ENCODE data around the gene CD22. TPM values are rescaled to one million over a fixed set of nuclear protein-coding genes. Genes with fewer than 3 reads are reported as not detected.

Gene CD22
- total RNA-seq, 1 donor from 2014 or later = 4.0 TPM

DNA sequence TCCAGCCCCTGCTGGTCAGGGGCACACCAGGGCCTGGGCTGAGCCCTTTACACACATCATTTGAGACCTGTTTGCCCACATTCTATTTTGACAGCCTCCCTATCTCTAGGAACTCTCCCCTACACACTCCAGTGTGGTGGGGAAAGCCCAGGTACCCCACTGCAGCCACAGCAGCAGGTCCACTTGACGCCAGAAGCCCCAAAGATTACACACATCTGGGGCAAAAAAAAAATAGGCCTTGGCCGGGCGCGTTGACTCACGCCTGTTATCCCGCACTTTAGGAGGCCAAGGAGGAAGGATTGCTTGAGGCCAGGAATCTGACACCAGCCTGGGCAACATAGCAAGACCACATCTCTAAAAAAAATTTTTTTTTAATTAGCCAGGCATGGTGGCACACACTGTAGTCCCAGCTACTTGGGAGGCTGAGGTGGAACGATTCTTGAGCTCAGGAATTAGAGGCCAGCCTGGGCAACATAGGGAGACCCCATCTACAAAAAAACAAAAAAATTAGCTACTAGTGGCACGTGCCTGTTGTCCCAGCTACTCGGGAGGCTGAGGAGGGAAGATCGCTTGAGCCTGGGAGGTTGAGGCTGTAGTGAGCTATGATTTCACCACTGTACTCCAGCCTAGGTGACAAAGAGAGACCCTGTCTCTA is 18.0 kb upstream of the CD22 start:
- H3K4me3 Mint-ChIP-seq (ENCODE audit: low read depth) = no peak overlapping the region
- intact Hi-C loops (cut with micrococcal nuclease) = no loop called here
- H3K27me3 Mint-ChIP-seq (ENCODE audit: low read depth) = no peaks in the 10 kb centered on the region
- no peak for DNase-seq (ENCODE audit: low spot score)
- no peaks in the 10 kb centered on the region for H3K36me3 Mint-ChIP-seq (ENCODE audit: low read depth)
- H3K27ac Mint-ChIP-seq = no peak overlapping the region
- no peaks in the 10 kb centered on the region for H3K4me1 Mint-ChIP-seq (ENCODE audit: low read depth)
- no peaks in the 10 kb centered on the region for H3K9me3 Mint-ChIP-seq

DNA sequence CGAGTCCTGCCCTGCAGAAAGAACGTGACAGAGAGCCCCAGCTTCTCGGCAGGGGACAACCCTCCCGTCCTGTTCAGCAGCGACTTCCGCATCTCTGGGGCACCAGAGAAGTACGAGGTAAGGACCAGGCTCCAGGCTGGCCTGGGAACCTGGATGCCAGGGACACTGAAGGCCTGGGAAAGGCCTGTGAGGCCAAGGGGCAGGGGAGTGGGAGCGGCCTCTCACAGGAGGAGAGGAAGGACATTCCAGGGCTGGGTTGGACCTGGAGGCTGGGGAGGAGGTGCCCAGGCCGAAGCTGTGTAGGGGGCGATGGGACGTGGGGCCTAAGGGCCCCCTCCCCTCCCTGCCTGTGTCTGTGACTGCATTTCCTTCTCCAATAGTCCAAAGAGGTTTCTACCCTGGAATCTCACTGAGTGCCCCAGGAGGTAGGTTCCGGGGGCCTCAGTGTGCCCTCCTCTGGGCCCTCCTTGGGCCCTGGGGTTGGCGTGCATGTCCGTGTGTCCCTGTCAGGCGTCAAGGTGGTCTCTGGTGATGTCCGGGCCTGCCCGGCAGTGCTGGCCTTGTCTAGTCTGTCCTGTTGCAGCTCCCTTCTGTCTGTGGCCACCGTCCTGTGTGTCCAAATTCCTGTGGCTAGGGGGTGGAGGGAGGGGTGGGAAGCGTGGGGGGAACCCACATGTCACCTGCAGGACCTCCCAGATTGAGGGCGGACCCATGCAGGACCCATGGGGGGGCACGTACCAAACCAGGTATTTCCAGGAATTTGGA is 16.9 kb upstream of the CD22 start:
- no peaks in the 10 kb centered on the region for H3K36me3 Mint-ChIP-seq (ENCODE audit: low read depth)

DNA sequence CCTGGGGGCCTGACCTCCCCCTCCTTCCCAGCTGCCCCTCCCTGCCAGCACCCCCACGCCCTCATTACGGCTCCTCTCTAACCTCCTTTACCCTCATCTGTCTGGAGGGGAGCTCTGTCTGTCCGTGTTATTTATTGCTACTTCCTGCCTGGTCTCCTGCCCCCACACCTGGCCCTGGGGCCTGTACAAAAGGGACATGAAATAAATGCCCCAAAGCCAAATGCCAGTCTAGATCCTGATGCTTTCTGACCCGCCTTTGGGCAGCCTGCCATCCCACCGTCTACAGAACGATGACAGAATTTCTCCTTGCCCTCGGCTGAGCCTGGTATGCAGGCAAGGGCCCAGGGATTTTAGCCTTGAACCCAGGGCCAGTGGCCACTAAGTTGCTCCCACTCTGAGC is 15.4 kb upstream of the CD22 start:
- no peaks in the 10 kb centered on the region for H3K9me3 Mint-ChIP-seq
- no peak for DNase-seq (ENCODE audit: low spot score)
- peaks cover 4% of the 10 kb centered on the region for H3K4me1 Mint-ChIP-seq (ENCODE audit: low read depth)
- no peak overlapping the region for H3K4me3 Mint-ChIP-seq (ENCODE audit: low read depth)
- no peaks in the 10 kb centered on the region for H3K27me3 Mint-ChIP-seq (ENCODE audit: low read depth)
- intact Hi-C loops (cut with micrococcal nuclease) = no loop called here
- H3K36me3 Mint-ChIP-seq (ENCODE audit: low read depth) = no peaks in the 10 kb centered on the region
- no peak overlapping the region for H3K27ac Mint-ChIP-seq

More for the DNA sequence above, 16.9 kb upstream of the CD22 start:
- Mint-ChIP-seq H3K4me3 (ENCODE audit: low read depth) (no peak overlapping the region), H3K27me3 (ENCODE audit: low read depth) (no peaks in the 10 kb centered on the region), H3K27ac (no peak overlapping the region), H3K4me1 (ENCODE audit: low read depth) (no peaks in the 10 kb centered on the region), H3K9me3 (no peaks in the 10 kb centered on the region)
- no peak for DNase-seq (ENCODE audit: low spot score)
- intact Hi-C loops (cut with micrococcal nuclease) = no loop called here

DNA sequence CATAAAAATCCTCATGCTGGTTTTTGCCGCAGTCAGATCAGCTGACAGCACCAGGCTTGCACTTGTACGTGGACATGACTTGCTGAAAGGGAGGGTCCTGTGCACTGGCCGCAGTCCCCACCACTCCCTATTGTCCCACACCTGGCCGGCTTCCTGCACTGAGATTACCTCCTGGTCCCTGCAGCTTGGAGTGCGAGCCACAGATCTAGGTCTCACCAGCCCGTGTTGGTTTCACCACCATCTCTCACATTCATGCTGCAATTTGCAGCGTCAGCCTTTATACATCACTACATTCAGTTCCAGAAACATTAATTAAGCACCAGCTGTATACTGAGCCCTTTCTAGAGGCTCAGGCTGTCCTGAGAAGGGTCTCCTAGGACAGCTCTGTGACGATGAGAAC is 15.0 kb upstream of the CD22 start:
- no peaks in the 10 kb centered on the region for H3K27me3 Mint-ChIP-seq (ENCODE audit: low read depth)
- no peaks in the 10 kb centered on the region for H3K9me3 Mint-ChIP-seq

DNA sequence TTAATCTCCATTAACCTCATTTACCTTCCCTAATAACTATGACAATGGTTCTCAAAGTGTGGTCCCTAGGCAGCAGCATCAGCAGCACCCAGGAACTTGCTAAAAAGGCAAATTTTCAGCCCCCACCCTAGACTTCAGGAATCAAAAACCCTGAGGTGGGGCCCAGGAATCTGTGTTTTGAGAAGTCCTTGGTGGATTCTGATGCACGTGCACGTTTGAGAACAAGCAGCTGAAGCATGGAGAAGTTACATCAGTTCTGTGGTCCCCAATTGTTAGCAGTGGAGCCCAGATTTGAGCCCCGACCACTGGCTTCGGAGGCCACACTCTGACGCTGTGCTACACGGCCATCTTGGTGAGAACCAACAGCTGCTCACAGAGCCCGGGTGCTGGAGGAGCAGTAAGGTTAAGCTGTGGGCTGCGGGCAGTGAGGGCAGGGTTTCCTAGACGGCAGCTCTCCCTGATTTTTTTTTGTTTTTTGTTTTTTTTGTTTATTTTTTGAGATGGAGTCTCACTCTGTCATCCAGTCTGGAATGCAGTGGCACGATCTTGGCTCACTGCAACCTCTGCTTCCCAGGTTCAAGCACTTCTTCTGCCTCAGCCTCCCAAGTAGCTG is 14.0 kb upstream of the CD22 start:
- intact Hi-C loops (cut with micrococcal nuclease) = no loop called here
- no peaks in the 10 kb centered on the region for H3K27me3 Mint-ChIP-seq (ENCODE audit: low read depth)
- H3K4me3 Mint-ChIP-seq (ENCODE audit: low read depth) = no peak overlapping the region
- H3K27ac Mint-ChIP-seq = no peak overlapping the region
- no peaks in the 10 kb centered on the region for H3K9me3 Mint-ChIP-seq
- H3K36me3 Mint-ChIP-seq (ENCODE audit: low read depth) = no peaks in the 10 kb centered on the region
- H3K4me1 Mint-ChIP-seq (ENCODE audit: low read depth) = peaks cover 8% of the 10 kb centered on the region
- DNase-seq (ENCODE audit: low spot score) = no peak

More for the DNA sequence above, 15.0 kb upstream of the CD22 start:
- no peak for DNase-seq (ENCODE audit: low spot score)
- no peaks in the 10 kb centered on the region for H3K36me3 Mint-ChIP-seq (ENCODE audit: low read depth)
- no peak overlapping the region for H3K27ac Mint-ChIP-seq
- peaks cover 8% of the 10 kb centered on the region for H3K4me1 Mint-ChIP-seq (ENCODE audit: low read depth)
- intact Hi-C loops (cut with micrococcal nuclease) = no loop called here
- no peak overlapping the region for H3K4me3 Mint-ChIP-seq (ENCODE audit: low read depth)

- no peak overlapping the region for H3K27ac Mint-ChIP-seq
- H3K27me3 Mint-ChIP-seq (ENCODE audit: low read depth) = no peaks in the 10 kb centered on the region
- DNase-seq (ENCODE audit: low spot score) = no peak
- intact Hi-C loops (cut with micrococcal nuclease) = no loop called here
- no peaks in the 10 kb centered on the region for H3K36me3 Mint-ChIP-seq (ENCODE audit: low read depth)
- H3K4me3 Mint-ChIP-seq (ENCODE audit: low read depth) = no peak overlapping the region
- H3K4me1 Mint-ChIP-seq (ENCODE audit: low read depth) = peaks cover 8% of the 10 kb centered on the region
- no peaks in the 10 kb centered on the region for H3K9me3 Mint-ChIP-seq
Observed at GRCh38 chr19:35315883-35316282, 13.1 kb upstream of the CD22 start.

GRCh38 chr19:35316560-35316959 is 12.4 kb upstream of the CD22 start:
- Mint-ChIP-seq H3K4me3 (ENCODE audit: low read depth) (no peak overlapping the region), H3K27ac (no peak overlapping the region), H3K9me3 (no peaks in the 10 kb centered on the region), H3K4me1 (ENCODE audit: low read depth) (peaks cover 8% of the 10 kb centered on the region), H3K27me3 (ENCODE audit: low read depth) (no peaks in the 10 kb centered on the region), H3K36me3 (ENCODE audit: low read depth) (no peaks in the 10 kb centered on the region)
- DNase-seq (ENCODE audit: low spot score) = no peak
- intact Hi-C loops (cut with micrococcal nuclease) = no loop called here

DNA sequence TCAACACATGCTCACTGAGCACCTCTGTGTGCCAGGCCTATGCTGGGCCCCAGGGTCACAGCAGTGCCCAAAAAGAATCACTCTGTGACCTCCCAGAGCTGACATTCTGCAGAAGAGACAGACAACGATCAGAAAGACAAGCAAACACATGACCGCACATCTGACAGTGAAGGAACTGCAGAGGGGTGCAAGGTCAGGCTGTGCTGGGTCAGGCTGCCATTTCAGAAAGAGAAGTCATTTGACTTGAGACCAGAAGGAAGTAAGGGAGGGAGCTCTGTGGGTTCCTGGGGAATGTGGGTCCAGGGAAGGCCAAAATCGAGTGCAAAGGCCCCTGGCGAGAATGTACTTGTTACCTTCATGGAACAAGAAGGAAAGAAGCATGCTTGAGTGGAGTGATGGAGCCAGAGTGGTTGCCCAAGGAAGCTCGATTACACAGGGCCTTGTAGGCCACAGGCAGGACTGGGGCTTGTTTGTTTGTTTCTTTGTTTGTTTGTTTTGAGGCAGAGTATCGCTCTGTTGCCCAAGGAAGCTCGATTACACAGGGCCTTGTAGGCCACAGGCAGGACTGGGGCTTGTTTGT is 11.4 kb upstream of the CD22 start:
- no peak overlapping the region for H3K4me3 Mint-ChIP-seq (ENCODE audit: low read depth)
- H3K27ac Mint-ChIP-seq = no peak overlapping the region
- H3K36me3 Mint-ChIP-seq (ENCODE audit: low read depth) = no peaks in the 10 kb centered on the region
- peaks cover 8% of the 10 kb centered on the region for H3K4me1 Mint-ChIP-seq (ENCODE audit: low read depth)
- no peak for DNase-seq (ENCODE audit: low spot score)
- H3K9me3 Mint-ChIP-seq = no peaks in the 10 kb centered on the region
- H3K27me3 Mint-ChIP-seq (ENCODE audit: low read depth) = peaks cover 1% of the 10 kb centered on the region
- intact Hi-C loops (cut with micrococcal nuclease) = no loop called here

DNA sequence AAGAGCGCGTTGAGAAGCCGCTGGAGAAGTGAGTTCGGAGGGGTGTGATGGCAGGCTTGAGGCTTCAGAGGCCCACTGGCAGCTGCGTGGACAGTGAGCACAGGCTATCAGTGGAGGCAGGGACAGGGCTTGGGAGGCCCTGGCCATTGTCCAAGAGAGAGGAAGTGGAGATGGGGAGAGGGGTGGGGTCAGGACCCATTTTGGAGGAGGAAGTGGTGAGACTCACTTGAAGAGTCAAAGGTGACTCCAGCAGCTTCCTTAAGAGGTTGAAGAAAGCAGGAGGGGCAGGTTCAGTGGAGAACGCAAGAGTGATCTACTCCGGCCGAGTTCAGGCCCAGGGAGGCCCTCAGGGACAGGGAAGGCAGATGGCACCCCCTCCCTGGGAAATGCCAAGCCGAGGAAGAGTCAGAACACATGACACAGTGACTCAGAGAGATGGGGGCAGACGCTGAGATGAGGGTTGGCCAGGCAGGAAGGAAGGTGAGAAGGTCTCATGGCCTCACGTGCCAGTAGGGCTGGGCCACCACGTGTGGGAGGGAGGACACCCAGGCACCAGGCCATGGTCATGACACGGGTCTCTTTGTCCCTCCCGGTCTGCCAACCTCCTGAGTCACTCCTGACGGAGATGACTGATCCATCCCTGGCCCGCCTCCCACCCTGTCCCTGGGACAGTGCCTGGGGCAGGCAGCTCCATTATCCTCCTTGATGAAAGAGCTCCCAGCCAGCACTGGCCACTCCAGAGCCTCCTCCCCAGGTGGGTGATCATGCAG is 10.1 kb upstream of the CD22 start:
- Mint-ChIP-seq H3K4me1 (ENCODE audit: low read depth) (peaks cover 8% of the 10 kb centered on the region), H3K27me3 (ENCODE audit: low read depth) (peaks cover 1% of the 10 kb centered on the region), H3K36me3 (ENCODE audit: low read depth) (no peaks in the 10 kb centered on the region), H3K4me3 (ENCODE audit: low read depth) (no peak overlapping the region), H3K27ac (no peak overlapping the region), H3K9me3 (no peaks in the 10 kb centered on the region)
- intact Hi-C loops (cut with micrococcal nuclease) = no loop called here
- DNase-seq (ENCODE audit: low spot score) = no peak

GRCh38 chr19:35320065-35320713 is 8.8 kb upstream of the CD22 start:
- Mint-ChIP-seq H3K27ac (no peak overlapping the region), H3K9me3 (no peaks in the 10 kb centered on the region), H3K27me3 (ENCODE audit: low read depth) (peaks cover 3% of the 10 kb centered on the region), H3K4me1 (ENCODE audit: low read depth) (peaks cover 8% of the 10 kb centered on the region), H3K4me3 (ENCODE audit: low read depth) (no peak overlapping the region), H3K36me3 (ENCODE audit: low read depth) (no peaks in the 10 kb centered on the region)
- intact Hi-C loops (cut with micrococcal nuclease) = no loop called here
- DNase-seq (ENCODE audit: low spot score) = no peak

GRCh38 chr19:35321291-35321690 is 7.7 kb upstream of the CD22 start:
- H3K9me3 Mint-ChIP-seq = no peaks in the 10 kb centered on the region
- intact Hi-C loops (cut with micrococcal nuclease) = no loop called here
- H3K4me1 Mint-ChIP-seq (ENCODE audit: low read depth) = peaks cover 8% of the 10 kb centered on the region
- no peak for DNase-seq (ENCODE audit: low spot score)
- H3K36me3 Mint-ChIP-seq (ENCODE audit: low read depth) = no peaks in the 10 kb centered on the region
- no peak overlapping the region for H3K4me3 Mint-ChIP-seq (ENCODE audit: low read depth)
- H3K27me3 Mint-ChIP-seq (ENCODE audit: low read depth) = peaks cover 8% of the 10 kb centered on the region
- no peak overlapping the region for H3K27ac Mint-ChIP-seq

- H3K4me1 Mint-ChIP-seq (ENCODE audit: low read depth) = peaks cover 8% of the 10 kb centered on the region
- no peak overlapping the region for H3K4me3 Mint-ChIP-seq (ENCODE audit: low read depth)
- no peaks in the 10 kb centered on the region for H3K9me3 Mint-ChIP-seq
- no peaks in the 10 kb centered on the region for H3K36me3 Mint-ChIP-seq (ENCODE audit: low read depth)
- DNase-seq (ENCODE audit: low spot score) = no peak
- H3K27ac Mint-ChIP-seq = no peak overlapping the region
- intact Hi-C loops (cut with micrococcal nuclease) = no loop called here
- H3K27me3 Mint-ChIP-seq (ENCODE audit: low read depth) = peaks cover 8% of the 10 kb centered on the region
Observed at GRCh38 chr19:35322014-35322413, 7.0 kb upstream of the CD22 start.
